NB4 (cell line): Measurements from ENCODE around the gene DYSF.
A peak's percentile ranks its signal among the peaks of the same experiment; 100 is the strongest.

Experiments
- DNase-seq: peaks from one replicate; pipeline ENCODE4 v3.0.0; 2010; ENCODE audit warnings: low read depth
- H3K4me3 ChIP-seq: one replicate; pipeline ENCODE4 v1.5.1; 2011; ENCODE audit warnings: mild to moderate bottlenecking, low read depth, low read length, moderate library complexity
- MAX ChIP-seq: IDR thresholded peaks from 2 replicates; pipeline ENCODE4 v1.6.1; 2011; ENCODE audit warnings: low read depth, low read length
- MYC ChIP-seq: IDR thresholded peaks from 2 replicates; pipeline ENCODE4 v1.6.1; 2011; ENCODE audit warnings: low read depth, low read length
- POLR2A ChIP-seq: IDR thresholded peaks from 2 replicates; pipeline ENCODE4 v1.6.1; 2011; ENCODE audit warnings: mild to moderate bottlenecking; ENCODE audit not compliant: insufficient read length; ENCODE audit errors: extremely low read depth
- TF ChIP-seq, protein P1 (sequence below): IDR thresholded peaks from one replicate; pipeline ENCODE4 v1.5.1; 2012; ENCODE audit warnings: low read depth, low read length

The DYSF gene

GRCh38 chr2:71474116-71474743 lies 20.9 kb downstream of the DYSF start:
- no peak overlapping the region for H3K4me3 ChIP-seq
- DNase-seq = no peak

DNA sequence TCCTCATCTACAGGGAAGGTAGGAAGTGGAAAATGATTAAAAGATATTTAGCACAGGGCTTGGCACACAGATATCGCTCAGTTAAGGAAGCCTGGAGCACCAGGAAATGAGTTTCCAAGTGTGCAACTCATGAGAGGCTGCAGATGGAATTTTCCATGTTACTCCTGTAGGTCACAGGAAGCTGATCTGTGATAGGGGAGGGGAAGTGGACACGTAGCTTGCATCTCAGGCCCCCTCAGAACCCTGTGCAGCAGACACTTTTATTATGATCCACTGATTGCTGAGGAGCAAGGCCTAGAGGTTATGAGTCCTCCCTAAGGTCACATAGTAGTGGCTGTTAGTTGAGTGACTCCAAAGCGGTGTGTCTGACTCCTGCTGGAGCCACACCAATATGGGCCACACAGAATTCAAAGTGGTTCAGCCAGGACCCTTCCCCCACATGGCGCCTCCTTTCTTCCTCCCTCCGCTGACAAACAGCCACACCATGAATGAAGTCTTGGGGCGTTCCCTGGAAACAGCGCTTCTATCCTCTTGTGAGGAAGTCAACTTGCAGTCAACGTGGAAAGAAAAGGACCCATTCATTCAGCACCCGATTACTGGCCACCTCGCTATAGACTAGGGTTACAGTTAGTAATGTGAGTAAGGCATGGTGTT lies 21.5 kb downstream of the DYSF start:
- TF ChIP-seq MYC = no peak
- TF ChIP-seq POLR2A = no peak
- no peak for TF ChIP-seq MAX
- TF ChIP-seq, protein P1, sequence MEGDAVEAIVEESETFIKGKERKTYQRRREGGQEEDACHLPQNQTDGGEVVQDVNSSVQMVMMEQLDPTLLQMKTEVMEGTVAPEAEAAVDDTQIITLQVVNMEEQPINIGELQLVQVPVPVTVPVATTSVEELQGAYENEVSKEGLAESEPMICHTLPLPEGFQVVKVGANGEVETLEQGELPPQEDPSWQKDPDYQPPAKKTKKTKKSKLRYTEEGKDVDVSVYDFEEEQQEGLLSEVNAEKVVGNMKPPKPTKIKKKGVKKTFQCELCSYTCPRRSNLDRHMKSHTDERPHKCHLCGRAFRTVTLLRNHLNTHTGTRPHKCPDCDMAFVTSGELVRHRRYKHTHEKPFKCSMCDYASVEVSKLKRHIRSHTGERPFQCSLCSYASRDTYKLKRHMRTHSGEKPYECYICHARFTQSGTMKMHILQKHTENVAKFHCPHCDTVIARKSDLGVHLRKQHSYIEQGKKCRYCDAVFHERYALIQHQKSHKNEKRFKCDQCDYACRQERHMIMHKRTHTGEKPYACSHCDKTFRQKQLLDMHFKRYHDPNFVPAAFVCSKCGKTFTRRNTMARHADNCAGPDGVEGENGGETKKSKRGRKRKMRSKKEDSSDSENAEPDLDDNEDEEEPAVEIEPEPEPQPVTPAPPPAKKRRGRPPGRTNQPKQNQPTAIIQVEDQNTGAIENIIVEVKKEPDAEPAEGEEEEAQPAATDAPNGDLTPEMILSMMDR = no peak
- DNase-seq = no peak
- no peak overlapping the region for H3K4me3 ChIP-seq

More at GRCh38 chr2:71474116-71474743, 20.9 kb downstream of the DYSF start:
- TF ChIP-seq, protein P1 = no peak
- TF ChIP-seq POLR2A (no peak), MAX (no peak), MYC (no peak)

DNA sequence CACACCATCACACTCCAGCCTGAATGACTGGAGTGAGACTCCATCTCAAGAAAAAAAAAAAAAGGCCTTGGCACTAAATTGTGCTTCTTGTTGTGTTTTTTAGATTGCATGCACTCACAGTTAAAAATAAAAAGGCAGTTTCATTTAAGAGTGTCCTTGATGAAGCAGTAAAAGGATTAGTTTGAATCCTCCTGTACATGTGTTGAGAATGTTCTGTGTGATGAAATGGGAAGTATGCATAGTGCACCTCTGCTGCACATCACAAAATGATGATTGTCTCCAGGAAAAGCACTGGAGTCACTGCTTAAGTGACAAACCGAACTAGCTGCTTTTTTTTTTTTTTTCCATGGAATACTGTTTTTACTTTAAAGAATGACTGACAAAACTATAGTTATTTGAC lies 23.1 kb downstream of the DYSF start:
- no peak overlapping the region for H3K4me3 ChIP-seq
- TF ChIP-seq POLR2A (no peak), MAX (no peak), MYC (no peak)
- TF ChIP-seq, protein P1 = no peak
- no peak for DNase-seq

GRCh38 chr2:71477231-71477691 lies 23.9 kb downstream of the DYSF start:
- H3K4me3 ChIP-seq = no peak overlapping the region
- TF ChIP-seq MAX (no peak), POLR2A (no peak), MYC (no peak)
- TF ChIP-seq, protein P1 = no peak
- peak; percentile 53 for DNase-seq

GRCh38 chr2:71478806-71479205 lies 25.4 kb downstream of the DYSF start:
- no peak overlapping the region for H3K4me3 ChIP-seq
- DNase-seq = no peak
- TF ChIP-seq MAX (no peak), MYC (no peak), POLR2A (no peak)
- TF ChIP-seq, protein P1 = no peak
